ENCODE data around the gene AKT1. TPM values are rescaled to one million over a fixed set of nuclear protein-coding genes. Genes with fewer than 3 reads are reported as not detected.

Gene AKT1
- total and polyA plus RNA-seq, 2 of the 13 experiments (the other 11 are each of a cell fraction or from before 2014, with no cell fraction given) = 96.2 to 116 TPM

- Histone ChIP-seq H3K36me3 (replicated peaks in 1 of 2; ENCODE audit: control insufficient read depth in 1 of 2, insufficient read depth in 2 of 2, low read length in 2 of 2) (peaks cover 4 to 18% of the 10 kb centered on the region in 2 experiments), H2AFZ (ENCODE audit: low read length) (no peak overlapping the region), H4K20me1 (ENCODE audit: insufficient read depth, low read length) (peaks cover 33% of the 10 kb centered on the region), H3K79me2 (ENCODE audit: insufficient read depth, low read length) (peaks cover 60% of the 10 kb centered on the region), H3K4me1 (ENCODE audit: insufficient read depth, low read length) (peaks cover 52% of the 10 kb centered on the region), H3K4me3 (replicated peaks in 1 of 3; ENCODE audit: insufficient read depth in 1 of 3, low read depth in 2 of 3, low read length in 3 of 3) (peak overlapping the region; percentile 74 to 81 (median 75)), H3K9me3 (ENCODE audit: low read length) (peaks cover 5% of the 10 kb centered on the region), H3K27ac (ENCODE audit: extremely low read length, insufficient read depth, low read length) (peak overlapping the region; percentile 86), H3K9ac (ENCODE audit: insufficient read depth, low read depth, low read length) (peak overlapping the region; percentile 91), H3K27me3 (ENCODE audit: control insufficient read depth in 1 of 2, insufficient read depth in 2 of 2, low read length in 2 of 2) (no peaks in the 10 kb centered on the region; a peak in 1 of 5 replicates), H3K4me2 (ENCODE audit: low read depth, low read length) (peak overlapping the region; percentile 85)
- FAIRE-seq (no peak), ATAC-seq (peak; percentile 13), DNase-seq (ENCODE audit: low spot score) (no peak)
- in situ Hi-C loops (cut with HindIII; ENCODE audit: extremely low pct_ligation_motif_present, low pct_unique_long_range_greater_than_20kb) (loop anchor here (5.0 kb wide), 2 partner anchors 56 to 101 kb away; partner anchors contain the start of gene CEP170B), intact Hi-C loops (cut with micrococcal nuclease; ENCODE audit: unreplicated experiment) (loop anchor here (2.0 kb wide), 1 partner anchor 14 kb away; the partner anchor contains the start of gene SIVA1)
- ChIA-PET POLR2A (interaction anchor here (0.7 to 4.1 kb wide), 18 partner anchors 9 to 101 kb away, joined by 3 to 72 read pairs (median 12); partner anchors contain the start of genes AKT1, CEP170B, SIVA1 and ZBTB42), CTCF (ENCODE audit: low intra/inter-chr PET ratio, low total read pairs) (no interaction called here)
- BruUV-seq (replicated peaks) = TSS peak; percentile 90
- WGBS (ENCODE audit: low lambda C conversion rate) = under 1% methylated on average over 4 of the region's 4 CpGs
- TF ChIP-seq ZNF605 (CRISPR knock-in tag; IDR thresholded peaks at IDR 0.05) (peak; percentile 49; the same call in 1 of the 2 replicates), ZNF354B (CRISPR knock-in tag; IDR thresholded peaks at IDR 0.05) (peak; percentile 77; the same call in 1 of the 2 replicates), MEIS1 (CRISPR knock-in tag; IDR thresholded peaks at IDR 0.05; ENCODE audit: borderline replicate concordance) (no peak), HDAC1 (CRISPR knock-in tag; IDR thresholded peaks at IDR 0.05) (peak; percentile 25; the same call in 1 of the 2 replicates), ASH2L (IDR thresholded peaks at IDR 0.05; ENCODE audit: insufficient read length, low read depth, low read length) (peak; percentile 67), RBM22 (optimal IDR thresholded peaks at IDR 0.05; ENCODE audit: low read length) (peak; percentile 42), SNAPC2 (CRISPR knock-in tag; IDR thresholded peaks at IDR 0.05) (0 out of 2 replicates have a peak, but pooled peaks have one; percentile 89), TCF12 (IDR thresholded peaks at IDR 0.05) (no peak), TCF12 (CRISPR knock-in tag; IDR thresholded peaks at IDR 0.05) (peak; percentile 60; the same call in 1 of the 2 replicates), SP4 (CRISPR knock-in tag; IDR thresholded peaks at IDR 0.05) (peak; percentile 49; the same call in 1 of the 2 replicates), ZSCAN31 (CRISPR knock-in tag; IDR thresholded peaks at IDR 0.05; ENCODE audit: low read depth) (no peak), ZNF746 (CRISPR knock-in tag; IDR thresholded peaks at IDR 0.05) (0 out of 2 replicates have a peak, but pooled peaks have one; percentile 42), TMF1 (CRISPR knock-in tag; IDR thresholded peaks at IDR 0.05; ENCODE audit: low read depth) (peak; percentile 49), ZNF274 (CRISPR knock-in tag; IDR thresholded peaks at IDR 0.05) (no peak), ZNF562 (CRISPR knock-in tag; IDR thresholded peaks at IDR 0.05; ENCODE audit: borderline replicate concordance) (no peak), ZNF547 (CRISPR knock-in tag; IDR thresholded peaks at IDR 0.05) (0 out of 2 replicates have a peak, but pooled peaks have one; percentile 22), ZBTB26 (CRISPR knock-in tag; IDR thresholded peaks at IDR 0.05; ENCODE audit: borderline replicate concordance) (0 out of 2 replicates have a peak, but pooled peaks have one; percentile 19)
- TF ChIP-seq, protein P1, sequence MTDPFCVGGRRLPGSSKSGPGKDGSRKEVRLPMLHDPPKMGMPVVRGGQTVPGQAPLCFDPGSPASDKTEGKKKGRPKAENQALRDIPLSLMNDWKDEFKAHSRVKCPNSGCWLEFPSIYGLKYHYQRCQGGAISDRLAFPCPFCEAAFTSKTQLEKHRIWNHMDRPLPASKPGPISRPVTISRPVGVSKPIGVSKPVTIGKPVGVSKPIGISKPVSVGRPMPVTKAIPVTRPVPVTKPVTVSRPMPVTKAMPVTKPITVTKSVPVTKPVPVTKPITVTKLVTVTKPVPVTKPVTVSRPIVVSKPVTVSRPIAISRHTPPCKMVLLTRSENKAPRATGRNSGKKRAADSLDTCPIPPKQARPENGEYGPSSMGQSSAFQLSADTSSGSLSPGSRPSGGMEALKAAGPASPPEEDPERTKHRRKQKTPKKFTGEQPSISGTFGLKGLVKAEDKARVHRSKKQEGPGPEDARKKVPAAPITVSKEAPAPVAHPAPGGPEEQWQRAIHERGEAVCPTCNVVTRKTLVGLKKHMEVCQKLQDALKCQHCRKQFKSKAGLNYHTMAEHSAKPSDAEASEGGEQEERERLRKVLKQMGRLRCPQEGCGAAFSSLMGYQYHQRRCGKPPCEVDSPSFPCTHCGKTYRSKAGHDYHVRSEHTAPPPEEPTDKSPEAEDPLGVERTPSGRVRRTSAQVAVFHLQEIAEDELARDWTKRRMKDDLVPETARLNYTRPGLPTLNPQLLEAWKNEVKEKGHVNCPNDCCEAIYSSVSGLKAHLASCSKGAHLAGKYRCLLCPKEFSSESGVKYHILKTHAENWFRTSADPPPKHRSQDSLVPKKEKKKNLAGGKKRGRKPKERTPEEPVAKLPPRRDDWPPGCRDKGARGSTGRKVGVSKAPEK (CRISPR knock-in tag; IDR thresholded peaks at IDR 0.05; ENCODE audit: borderline replicate concordance) = 0 out of 2 replicates have a peak, but pooled peaks have one; percentile 41
- TF ChIP-seq, protein P2, sequence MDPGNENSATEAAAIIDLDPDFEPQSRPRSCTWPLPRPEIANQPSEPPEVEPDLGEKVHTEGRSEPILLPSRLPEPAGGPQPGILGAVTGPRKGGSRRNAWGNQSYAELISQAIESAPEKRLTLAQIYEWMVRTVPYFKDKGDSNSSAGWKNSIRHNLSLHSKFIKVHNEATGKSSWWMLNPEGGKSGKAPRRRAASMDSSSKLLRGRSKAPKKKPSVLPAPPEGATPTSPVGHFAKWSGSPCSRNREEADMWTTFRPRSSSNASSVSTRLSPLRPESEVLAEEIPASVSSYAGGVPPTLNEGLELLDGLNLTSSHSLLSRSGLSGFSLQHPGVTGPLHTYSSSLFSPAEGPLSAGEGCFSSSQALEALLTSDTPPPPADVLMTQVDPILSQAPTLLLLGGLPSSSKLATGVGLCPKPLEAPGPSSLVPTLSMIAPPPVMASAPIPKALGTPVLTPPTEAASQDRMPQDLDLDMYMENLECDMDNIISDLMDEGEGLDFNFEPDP (CRISPR knock-in tag; conservative IDR thresholded peaks at IDR 0.05) = 0 out of 2 replicates have a peak, but pooled peaks have one; percentile 28
Measured at GRCh38 chr14:104766256-104766862, 29.2 kb downstream of the AKT1 start.
